ACC112 (cell line): ENCODE data around the gene SLC38A10.

Source experiments
- H2AFZ ChIP-seq: fragments of 200-600 bp; sonication (generic); one replicate; pipeline ENCODE4 v1.6.0; 2017; ENCODE audit warnings: antibody characterized with exemption, low read length; ENCODE audit not compliant: unreplicated experiment
- H3K27ac ChIP-seq: fragments of 200-600 bp; sonication (generic); 2 replicates; pipeline ENCODE4 v1.5.1; 2014; ENCODE audit warnings: low read depth, mild to moderate bottlenecking, antibody characterized with exemption, low read length, moderate library complexity
- H3K27me3 ChIP-seq: fragments of 200-600 bp; sonication (generic); 2 replicates; pipeline ENCODE4 v1.6.1; 2014; ENCODE audit warnings: mild to moderate bottlenecking, antibody characterized with exemption, low read length, moderate library complexity, mixed read lengths; ENCODE audit not compliant: insufficient read depth
- H3K36me3 ChIP-seq: fragments of 200-600 bp; sonication (generic); 2 replicates; pipeline ENCODE4 v1.6.1; 2016; ENCODE audit warnings: mild to moderate bottlenecking, antibody characterized with exemption, low read length, moderate library complexity, mixed read lengths; ENCODE audit not compliant: insufficient read depth
- H3K4me1 ChIP-seq: fragments of 200-600 bp; sonication (generic); one replicate; pipeline ENCODE4 v1.6.1; 2016; ENCODE audit warnings: low read length, mixed read lengths; ENCODE audit not compliant: insufficient read depth, unreplicated experiment, control insufficient read depth
- H3K4me3 ChIP-seq: fragments of 200-600 bp; sonication (generic); 2 replicates; pipeline ENCODE4 v1.5.1; 2014; ENCODE audit warnings: mild to moderate bottlenecking, low read depth, low read length
- H3K79me2 ChIP-seq: fragments of 200-600 bp; sonication (generic); one replicate; pipeline ENCODE4 v1.6.0; 2016; ENCODE audit warnings: low read length; ENCODE audit not compliant: control insufficient read depth, unreplicated experiment, insufficient read depth

Gene SLC38A10

GRCh38 chr17:81317961-81318605, 23.0 kb upstream of the SLC38A10 start:
- Histone ChIP-seq H2AFZ (no peak overlapping the region), H3K4me3 (no peak overlapping the region), H3K4me1 (no peaks in the 10 kb centered on the region), H3K79me2 (no peaks in the 10 kb centered on the region), H3K36me3 (no peaks in the 10 kb centered on the region), H3K27me3 (no peaks in the 10 kb centered on the region), H3K27ac (no peak overlapping the region)

- Histone ChIP-seq H3K4me1 (no peaks in the 10 kb centered on the region), H3K4me3 (no peak overlapping the region), H3K79me2 (no peaks in the 10 kb centered on the region), H2AFZ (no peak overlapping the region), H3K36me3 (no peaks in the 10 kb centered on the region), H3K27ac (no peak overlapping the region), H3K27me3 (no peaks in the 10 kb centered on the region)
Measured at GRCh38 chr17:81317530-81317821, 22.4 kb upstream of the SLC38A10 start.

- no peaks in the 10 kb centered on the region for H3K79me2 ChIP-seq
- H3K4me3 ChIP-seq: no peak overlapping the region
- no peaks in the 10 kb centered on the region for H3K36me3 ChIP-seq
- no peak overlapping the region for H3K27ac ChIP-seq
- no peaks in the 10 kb centered on the region for H3K4me1 ChIP-seq
- H2AFZ ChIP-seq: no peak overlapping the region
- no peaks in the 10 kb centered on the region for H3K27me3 ChIP-seq
Measured at GRCh38 chr17:81315885-81316391, 20.8 kb upstream of the SLC38A10 start.

- H3K27ac ChIP-seq: no peak overlapping the region
- no peaks in the 10 kb centered on the region for H3K79me2 ChIP-seq
- H3K4me1 ChIP-seq: no peaks in the 10 kb centered on the region
- no peaks in the 10 kb centered on the region for H3K27me3 ChIP-seq
- no peak overlapping the region for H2AFZ ChIP-seq
- no peaks in the 10 kb centered on the region for H3K36me3 ChIP-seq
- H3K4me3 ChIP-seq: no peak overlapping the region
Measured at GRCh38 chr17:81315129-81315884, 20.2 kb upstream of the SLC38A10 start.

GRCh38 chr17:81314398-81315081, 19.4 kb upstream of the SLC38A10 start:
- Histone ChIP-seq H3K27ac (no peak overlapping the region), H3K36me3 (no peaks in the 10 kb centered on the region), H3K4me3 (no peak overlapping the region), H2AFZ (no peak overlapping the region), H3K27me3 (no peaks in the 10 kb centered on the region), H3K79me2 (no peaks in the 10 kb centered on the region), H3K4me1 (peaks cover 3% of the 10 kb centered on the region)

GRCh38 chr17:81313776-81314397, 18.8 kb upstream of the SLC38A10 start:
- H2AFZ ChIP-seq: no peak overlapping the region
- no peak overlapping the region for H3K27ac ChIP-seq
- H3K4me1 ChIP-seq: peaks cover 9% of the 10 kb centered on the region
- H3K27me3 ChIP-seq: no peaks in the 10 kb centered on the region
- no peaks in the 10 kb centered on the region for H3K36me3 ChIP-seq
- H3K79me2 ChIP-seq: no peaks in the 10 kb centered on the region
- H3K4me3 ChIP-seq: no peak overlapping the region

GRCh38 chr17:81312624-81313325, 17.7 kb upstream of the SLC38A10 start:
- peaks cover 10% of the 10 kb centered on the region for H3K4me1 ChIP-seq
- H3K27me3 ChIP-seq: no peaks in the 10 kb centered on the region
- no peak overlapping the region for H2AFZ ChIP-seq
- no peaks in the 10 kb centered on the region for H3K79me2 ChIP-seq
- H3K27ac ChIP-seq: no peak overlapping the region
- H3K4me3 ChIP-seq: no peak overlapping the region
- H3K36me3 ChIP-seq: no peaks in the 10 kb centered on the region

GRCh38 chr17:81311946-81312345, 16.8 kb upstream of the SLC38A10 start:
- no peak overlapping the region for H3K27ac ChIP-seq
- H3K4me3 ChIP-seq: no peak overlapping the region
- H3K4me1 ChIP-seq: peaks cover 10% of the 10 kb centered on the region

GRCh38 chr17:81310949-81311550, 15.9 kb upstream of the SLC38A10 start:
- H3K27ac ChIP-seq: no peak overlapping the region
- no peak overlapping the region for H3K4me3 ChIP-seq
- H2AFZ ChIP-seq: no peak overlapping the region
- no peaks in the 10 kb centered on the region for H3K36me3 ChIP-seq
- peaks cover 10% of the 10 kb centered on the region for H3K4me1 ChIP-seq
- no peaks in the 10 kb centered on the region for H3K79me2 ChIP-seq
- H3K27me3 ChIP-seq: no peaks in the 10 kb centered on the region

More at GRCh38 chr17:81311946-81312345, 16.8 kb upstream of the SLC38A10 start:
- no peaks in the 10 kb centered on the region for H3K36me3 ChIP-seq
- H3K27me3 ChIP-seq: no peaks in the 10 kb centered on the region
- no peak overlapping the region for H2AFZ ChIP-seq
- no peaks in the 10 kb centered on the region for H3K79me2 ChIP-seq
